GM21528 (cell line): ENCODE results near the gene RBFOX1.

Experiments
- ATAC-seq: cut with Tn5 transposase; IDR thresholded peaks from one replicate; pipeline ENCODE4 v1.9.1; 2021; ENCODE audit warnings: mild to moderate bottlenecking, moderate library complexity; ENCODE audit not compliant: unreplicated experiment, low FRiP score

RBFOX1 gene

GRCh38 chr16:7333180-7333725, 608 bp downstream of the RBFOX1 start:
- no peak for ATAC-seq

DNA sequence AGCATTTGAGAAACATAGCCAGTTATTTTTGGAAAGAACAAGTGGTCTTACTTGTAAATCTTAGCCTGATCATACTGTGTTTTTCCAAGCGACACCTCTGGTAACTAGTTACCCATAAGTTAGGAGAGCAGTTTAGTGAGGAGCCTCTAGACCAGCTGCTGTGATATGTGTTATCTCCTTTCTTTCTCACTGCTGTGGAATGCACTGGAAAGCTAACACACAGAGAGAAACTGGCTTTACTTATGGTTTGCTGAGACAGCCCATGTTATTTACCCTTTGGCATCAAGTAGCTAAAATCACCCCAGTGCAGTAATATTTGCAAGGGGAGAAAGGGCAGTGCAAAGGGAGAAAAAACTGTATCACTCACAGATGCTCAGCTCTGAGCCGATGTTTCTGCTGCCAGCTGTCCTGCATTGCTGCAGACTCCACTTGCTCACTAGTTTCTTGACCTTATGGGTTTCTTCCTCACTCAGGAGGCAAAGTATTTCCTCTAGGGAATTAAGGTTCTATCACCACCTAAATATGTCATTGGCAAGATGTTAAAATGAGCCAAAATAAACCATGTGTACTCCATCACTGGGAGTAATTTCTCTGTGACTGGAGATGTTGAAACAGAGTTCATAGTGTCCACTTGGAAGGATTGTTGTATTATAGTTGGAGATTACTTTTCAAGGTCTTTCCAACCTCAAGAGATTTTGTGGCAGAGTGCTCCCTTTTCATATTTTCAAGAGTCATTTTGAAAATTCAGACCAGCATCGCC, 2.3 kb downstream of the RBFOX1 start:
- no peak for ATAC-seq

DNA sequence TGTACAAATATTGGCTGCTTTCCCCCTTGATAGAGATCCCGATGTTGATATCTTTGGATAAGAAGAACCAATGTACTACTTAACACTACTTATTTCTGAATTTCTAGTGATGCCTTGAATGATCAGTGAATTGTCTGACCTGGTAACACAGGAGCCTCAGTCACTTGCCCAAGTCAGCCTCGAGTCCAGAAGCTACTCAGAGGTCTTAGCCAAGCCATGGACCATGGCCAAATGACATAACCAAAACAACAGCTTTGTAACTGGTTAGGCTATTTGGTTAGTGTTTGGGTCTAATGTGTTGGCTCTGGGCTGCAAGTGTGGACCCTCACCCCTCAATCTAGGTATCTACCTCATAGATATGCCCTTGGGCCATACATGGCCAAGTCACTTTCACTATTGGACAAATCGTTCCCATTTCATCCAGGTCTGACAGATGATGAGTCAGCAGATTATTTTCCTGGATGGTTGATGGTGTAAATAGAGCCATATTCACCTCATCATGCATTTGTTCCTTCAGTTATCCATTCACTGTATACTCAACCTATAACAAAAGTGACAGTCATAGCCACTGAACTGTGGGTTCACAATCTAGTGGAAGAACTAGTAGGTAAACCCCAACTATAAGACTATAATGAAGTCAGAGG, 3.5 kb downstream of the RBFOX1 start:
- no peak for ATAC-seq

- ATAC-seq: no peak
Measured at GRCh38 chr16:7336742-7337141, 4.1 kb downstream of the RBFOX1 start.

GRCh38 chr16:7338826-7339225, 6.2 kb downstream of the RBFOX1 start:
- ATAC-seq: no peak

DNA sequence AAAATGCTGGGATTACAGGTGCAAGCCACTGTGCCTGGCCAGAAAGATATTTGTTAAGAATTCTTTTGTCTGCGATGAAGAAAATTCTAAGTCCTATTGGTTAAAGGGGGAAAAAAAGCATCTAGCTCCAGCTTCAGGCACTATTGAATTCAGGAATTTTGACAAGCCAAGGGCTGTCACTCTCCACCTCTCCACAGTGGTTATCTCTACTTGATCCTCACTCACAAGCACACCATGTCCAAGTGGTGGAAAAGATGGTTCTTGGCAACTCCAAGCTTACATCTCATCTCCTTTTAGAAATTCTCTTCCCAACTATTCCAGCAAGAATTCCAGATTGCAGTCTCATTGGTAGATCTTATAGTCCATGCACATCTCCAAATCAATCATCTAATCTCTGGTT, 7.1 kb downstream of the RBFOX1 start:
- no peak for ATAC-seq

- ATAC-seq: no peak
Measured at GRCh38 chr16:7340938-7341337, 8.3 kb downstream of the RBFOX1 start.

GRCh38 chr16:7342598-7342997, 10.0 kb downstream of the RBFOX1 start:
- no peak for ATAC-seq

- no peak for ATAC-seq
Measured at GRCh38 chr16:7343243-7343642, 10.6 kb downstream of the RBFOX1 start.

GRCh38 chr16:7344830-7345780, 12.5 kb downstream of the RBFOX1 start:
- no peak for ATAC-seq

GRCh38 chr16:7350806-7351205, 18.2 kb downstream of the RBFOX1 start:
- ATAC-seq: no peak

GRCh38 chr16:7351610-7352510, 19.2 kb downstream of the RBFOX1 start:
- no peak for ATAC-seq

GRCh38 chr16:7355758-7356157, 23.1 kb downstream of the RBFOX1 start:
- ATAC-seq: no peak

DNA sequence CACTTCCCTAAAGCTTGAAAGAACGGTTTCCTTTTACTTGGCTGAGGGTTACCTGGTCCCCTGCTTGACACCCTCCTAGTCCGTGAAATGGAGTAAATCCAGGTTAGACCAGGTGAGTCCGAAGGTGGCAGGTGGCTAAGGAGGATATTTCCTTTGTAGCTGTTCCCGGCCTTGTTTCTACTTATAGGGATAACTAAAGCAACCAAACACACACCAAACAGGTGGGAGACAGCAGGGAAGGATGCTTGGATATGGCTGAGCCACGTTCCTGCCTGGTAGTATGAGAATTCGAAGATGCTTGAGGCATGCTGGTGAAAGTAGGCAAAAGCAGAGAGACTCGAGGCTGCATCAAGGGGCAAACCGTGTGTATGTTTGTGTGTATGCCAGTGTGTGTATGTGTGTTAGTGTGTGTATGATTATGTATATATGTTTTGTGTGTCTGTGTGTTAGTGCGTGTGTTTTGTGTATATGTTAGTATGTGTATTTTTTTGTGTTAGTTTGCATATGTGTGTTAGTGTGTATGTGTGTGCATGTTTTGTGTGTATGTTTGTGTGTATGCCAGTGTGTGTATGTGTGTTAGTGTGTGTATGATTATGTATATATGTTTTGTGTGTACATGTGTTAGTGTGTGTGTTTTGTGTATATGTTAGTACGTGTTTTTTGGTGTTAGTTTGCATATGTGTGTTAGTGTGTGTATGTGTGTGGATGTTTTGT, 28.9 kb downstream of the RBFOX1 start:
- ATAC-seq: no peak

GRCh38 chr16:7362231-7362630, 29.6 kb downstream of the RBFOX1 start:
- no peak for ATAC-seq

DNA sequence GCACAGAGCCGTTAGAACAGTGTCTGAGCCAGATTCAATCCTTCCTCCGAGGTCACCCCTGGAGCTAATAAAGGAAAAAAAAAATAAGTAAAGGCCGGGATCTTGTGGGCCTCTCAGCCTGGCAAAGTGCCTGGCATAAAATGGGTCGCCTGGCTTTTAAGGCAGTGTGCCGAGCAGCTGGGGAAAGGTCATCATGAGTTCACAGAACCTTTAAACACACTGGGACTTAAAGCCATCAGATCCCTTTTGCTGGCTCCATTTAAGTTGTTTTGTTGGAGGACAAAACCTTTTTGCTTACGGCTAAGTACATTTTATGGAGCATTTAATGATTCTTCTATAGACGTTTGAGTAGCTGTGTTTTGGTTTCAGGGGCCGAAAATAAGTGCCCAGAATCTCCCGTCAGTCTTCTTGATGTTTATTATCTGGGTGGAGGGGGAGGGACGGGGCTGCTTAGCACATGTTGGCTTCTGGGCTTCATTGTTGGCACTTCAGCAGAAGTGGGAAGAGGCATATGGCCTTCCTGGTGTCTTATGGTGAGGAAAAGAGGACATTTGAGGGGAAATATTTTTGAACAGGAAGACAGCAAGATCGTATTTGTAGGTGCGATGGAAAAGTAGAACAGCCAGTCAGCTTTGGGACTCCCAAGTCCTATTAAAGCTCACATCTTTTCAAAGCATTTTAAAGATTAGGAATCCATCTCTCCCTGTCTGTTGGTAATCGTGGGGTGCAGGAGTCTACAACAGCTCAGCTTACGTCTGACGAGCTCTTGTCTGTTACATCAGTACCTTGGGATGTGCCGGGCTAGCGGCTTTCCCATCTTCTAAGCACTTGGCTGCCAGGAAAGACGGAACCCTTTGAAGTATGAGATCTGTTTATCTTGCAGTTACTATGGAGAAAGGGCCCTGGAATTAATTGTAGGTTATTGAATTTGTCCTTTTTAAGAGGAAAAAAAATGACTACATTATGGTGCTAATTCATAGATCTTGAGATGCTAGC, 31.1 kb downstream of the RBFOX1 start:
- ATAC-seq: no peak

- ATAC-seq: no peak
Measured at GRCh38 chr16:7366041-7366440, 33.4 kb downstream of the RBFOX1 start.
